Activated naive CD8-positive, alpha-beta T cell treated with anti-CD3 and anti-CD28 coated beads for 36 hours (primary cell): ENCODE measurements around the gene MIB1. TPM values are rescaled to one million over a fixed set of nuclear protein-coding genes. Genes with fewer than 3 reads are reported as not detected.

Experiments used
- DNase-seq: peaks from one replicate; pipeline ENCODE4 v3.0.0; 2021
- H3K27ac Mint-ChIP-seq: one replicate; pipeline ENCODE4 v1.8.0; 2022; ENCODE audit warnings: mild to moderate bottlenecking, moderate library complexity, mixed read lengths
- H3K27me3 Mint-ChIP-seq: one replicate; pipeline ENCODE4 v1.8.0; 2022; ENCODE audit warnings: mild to moderate bottlenecking, mixed read lengths
- H3K36me3 Mint-ChIP-seq: one replicate; pipeline ENCODE4 v1.8.0; 2021; ENCODE audit warnings: mild to moderate bottlenecking, mixed read lengths
- H3K4me1 Mint-ChIP-seq: one replicate; pipeline ENCODE4 v1.8.0; 2021; ENCODE audit warnings: mixed read lengths
- H3K4me3 Mint-ChIP-seq: one replicate; pipeline ENCODE4 v1.8.0; 2022; ENCODE audit warnings: mild to moderate bottlenecking, moderate library complexity, mixed read lengths
- H3K9me3 Mint-ChIP-seq: one replicate; pipeline ENCODE4 v1.8.0; 2022; ENCODE audit warnings: mixed read lengths
- total RNA-seq, 2 experiments: library from RNA; stranded (reverse); gene quantifications; one replicate each; pipeline ENCODE4 v1.2.3, GENCODE V29; 2021

Gene MIB1
- total RNA-seq, 2 experiments from 2014 or later, result 27.3 to 27.9 TPM

DNA sequence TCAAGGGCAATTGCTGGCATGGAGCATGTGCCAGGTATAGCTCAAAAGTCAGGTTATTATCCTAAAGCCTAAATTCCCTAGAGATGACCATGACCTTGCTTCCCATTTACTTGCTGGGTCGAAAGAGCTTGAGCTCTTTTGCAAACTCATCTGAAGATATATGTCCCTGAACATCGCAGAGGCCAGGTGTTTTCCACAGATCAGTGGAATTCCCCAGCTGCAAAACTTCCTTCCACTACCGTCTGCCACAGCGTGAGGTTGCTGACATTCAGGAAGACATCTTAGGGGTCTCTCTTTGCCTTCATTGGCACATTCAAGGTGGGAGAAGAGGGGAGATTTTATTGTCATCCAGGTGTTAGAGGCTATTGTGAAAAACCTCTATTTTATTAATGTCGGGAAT, 171.0 kb downstream of the MIB1 start:
- no peaks in the 10 kb centered on the region for H3K36me3 Mint-ChIP-seq
- peaks cover 14% of the 10 kb centered on the region for H3K27me3 Mint-ChIP-seq
- no peak for DNase-seq

DNA sequence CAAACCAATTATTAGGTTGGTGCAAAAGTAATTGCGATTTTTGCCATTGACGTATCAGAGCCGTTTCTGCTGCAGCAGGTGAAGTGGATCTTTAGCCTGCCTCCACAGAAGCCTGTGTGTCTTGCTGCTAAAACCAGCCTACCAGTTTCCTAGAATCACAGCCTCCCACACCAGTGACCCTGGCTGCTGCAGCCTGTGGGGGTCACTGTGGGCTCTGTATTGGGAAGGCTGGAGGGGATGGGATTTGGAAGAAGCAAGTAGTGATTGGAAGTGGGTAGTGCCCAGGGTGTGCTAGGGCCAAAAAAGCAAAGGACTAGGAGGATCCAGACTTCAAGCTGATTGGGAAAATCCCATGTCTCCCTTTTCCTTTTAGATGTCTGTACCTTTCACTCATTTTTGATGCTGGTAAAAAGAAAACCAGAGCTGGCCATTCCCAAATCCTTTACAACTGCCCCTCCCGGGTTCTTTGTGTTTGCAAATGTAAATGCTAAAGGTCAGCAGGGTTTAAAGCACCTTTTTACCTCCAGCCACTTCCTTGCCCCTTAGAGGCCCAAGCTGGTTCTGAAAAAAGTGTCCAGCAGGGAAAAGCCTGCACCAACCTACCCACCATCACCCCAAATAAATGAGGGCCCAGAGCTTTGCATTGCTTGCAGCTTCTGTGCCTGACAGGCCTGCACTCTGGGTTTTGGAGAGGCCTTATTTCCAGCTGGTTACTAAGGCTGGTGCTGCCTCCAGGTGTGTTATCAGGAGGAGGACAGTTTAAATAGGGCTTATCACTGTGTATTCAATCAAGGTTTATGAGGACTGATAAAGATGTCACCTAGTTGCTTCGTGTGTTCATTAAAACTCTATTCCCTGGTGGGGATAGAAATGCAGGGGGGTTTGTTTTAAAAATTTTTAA, 172.0 kb downstream of the MIB1 start:
- no peaks in the 10 kb centered on the region for H3K36me3 Mint-ChIP-seq
- H3K4me1 Mint-ChIP-seq, result peaks cover 2% of the 10 kb centered on the region
- H3K9me3 Mint-ChIP-seq, result no peaks in the 10 kb centered on the region
- no peak overlapping the region for H3K4me3 Mint-ChIP-seq
- H3K27me3 Mint-ChIP-seq, result peaks cover 12% of the 10 kb centered on the region
- no peak for DNase-seq
- no peak overlapping the region for H3K27ac Mint-ChIP-seq

More for the DNA sequence above, 171.0 kb downstream of the MIB1 start:
- Mint-ChIP-seq H3K27ac (no peak overlapping the region), H3K4me3 (no peak overlapping the region), H3K9me3 (no peaks in the 10 kb centered on the region), H3K4me1 (peaks cover 2% of the 10 kb centered on the region)

DNA sequence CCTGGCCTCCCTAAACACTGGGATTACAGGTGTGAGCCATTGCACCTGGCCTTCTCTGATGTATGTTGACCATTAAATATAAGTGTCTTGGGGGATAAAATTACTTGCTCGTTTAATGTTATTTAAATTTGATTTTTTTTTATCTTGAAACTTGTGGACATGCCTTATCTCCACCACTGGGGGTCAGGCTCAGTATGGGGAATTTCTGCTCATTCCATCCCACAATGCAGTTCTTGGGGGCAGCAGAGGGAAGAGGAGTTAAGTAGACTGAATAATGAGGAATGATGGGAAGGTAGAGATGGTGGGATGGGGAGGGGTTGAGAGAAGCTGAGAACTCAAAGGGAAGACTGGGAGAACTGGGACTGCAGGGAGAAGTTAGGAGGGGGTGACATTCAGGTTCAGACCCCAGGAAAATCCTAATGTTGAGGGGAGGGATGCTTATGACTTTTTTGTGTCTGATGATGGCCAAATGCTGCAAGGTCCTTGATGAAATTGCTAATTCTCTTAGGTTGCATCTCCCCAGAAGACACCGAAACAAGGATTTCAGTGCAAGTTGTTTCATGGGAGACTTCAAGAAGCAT, 174.2 kb downstream of the MIB1 start:
- Mint-ChIP-seq H3K27ac (no peak overlapping the region), H3K27me3 (peaks cover 9% of the 10 kb centered on the region), H3K36me3 (no peaks in the 10 kb centered on the region)

DNA sequence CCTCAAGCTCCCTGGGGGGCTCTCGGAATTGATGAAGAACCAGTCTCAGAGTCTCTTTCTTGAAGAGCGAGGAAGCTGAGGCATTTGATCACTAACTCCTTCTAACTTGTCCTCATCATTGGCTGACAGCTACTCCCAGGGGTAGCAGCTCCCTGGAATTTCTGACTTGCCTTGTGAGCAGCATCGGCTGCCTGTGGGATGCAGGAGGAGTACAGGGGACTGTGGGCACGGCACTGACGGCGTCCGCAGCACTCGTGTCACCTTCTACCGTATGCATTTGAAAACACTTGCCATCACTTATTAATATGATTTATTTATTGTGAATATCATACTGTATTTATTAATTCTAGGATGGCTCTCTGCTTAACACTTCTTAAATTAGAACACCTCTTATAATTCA, 175.0 kb downstream of the MIB1 start:
- Mint-ChIP-seq H3K27me3 (peaks cover 9% of the 10 kb centered on the region), H3K36me3 (no peaks in the 10 kb centered on the region), H3K27ac (no peak overlapping the region), H3K9me3 (peaks cover 9% of the 10 kb centered on the region), H3K4me3 (no peak overlapping the region), H3K4me1 (peaks cover 2% of the 10 kb centered on the region)
- no peak for DNase-seq

More for the DNA sequence above, 174.2 kb downstream of the MIB1 start:
- H3K4me3 Mint-ChIP-seq, result no peak overlapping the region
- H3K9me3 Mint-ChIP-seq, result peaks cover 9% of the 10 kb centered on the region
- peaks cover 2% of the 10 kb centered on the region for H3K4me1 Mint-ChIP-seq
- DNase-seq, result no peak

DNA sequence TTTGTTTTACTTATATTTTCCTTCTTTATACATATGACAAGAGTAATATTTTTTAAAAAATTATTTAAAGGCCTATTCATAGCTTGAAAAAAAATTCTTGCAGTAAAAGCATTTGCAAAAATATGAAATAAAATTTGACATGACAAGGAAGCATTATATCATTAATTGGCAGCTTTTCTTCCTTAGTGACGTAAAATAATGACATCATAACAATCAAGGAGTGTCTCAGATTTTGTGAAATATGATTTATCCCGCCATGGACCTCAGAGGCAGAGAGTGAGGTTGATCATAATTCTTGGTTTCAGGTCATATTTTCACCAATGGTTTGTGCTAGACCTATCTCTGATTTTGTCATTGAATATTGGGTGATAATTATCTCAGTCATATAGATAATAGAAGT, 176.0 kb downstream of the MIB1 start:
- no peak overlapping the region for H3K27ac Mint-ChIP-seq
- DNase-seq, result no peak
- no peaks in the 10 kb centered on the region for H3K36me3 Mint-ChIP-seq
- peaks cover 1% of the 10 kb centered on the region for H3K4me1 Mint-ChIP-seq
- peaks cover 9% of the 10 kb centered on the region for H3K27me3 Mint-ChIP-seq
- peaks cover 9% of the 10 kb centered on the region for H3K9me3 Mint-ChIP-seq
- no peak overlapping the region for H3K4me3 Mint-ChIP-seq

DNA sequence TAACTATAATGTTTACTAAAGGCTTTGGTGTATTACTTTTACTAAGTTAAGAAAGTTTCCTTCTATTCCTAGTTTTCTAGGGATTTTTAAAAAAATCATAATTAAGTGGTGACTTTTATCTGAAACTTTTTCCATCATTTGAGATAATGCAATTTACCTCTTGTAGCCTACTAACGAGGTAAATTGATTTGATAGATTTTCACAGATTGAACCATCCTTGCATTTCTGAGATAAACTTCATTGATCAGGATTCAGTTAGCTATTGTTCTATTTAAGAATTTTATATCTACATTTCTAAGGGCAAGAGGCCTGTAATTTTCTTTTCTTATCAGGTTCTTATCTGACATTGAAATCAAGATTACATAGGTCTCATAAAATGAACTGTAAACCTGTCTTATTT, 178.1 kb downstream of the MIB1 start:
- Mint-ChIP-seq H3K27ac (no peak overlapping the region), H3K27me3 (peaks cover 13% of the 10 kb centered on the region), H3K4me3 (no peak overlapping the region), H3K4me1 (no peaks in the 10 kb centered on the region), H3K36me3 (no peaks in the 10 kb centered on the region), H3K9me3 (peaks cover 9% of the 10 kb centered on the region)
- DNase-seq, result no peak

Other genes starting within 250 kb of the MIB1 start
- 10 to 100 TPM; 18.5 to 20.1 TPM for gene ESCO1, start 140.1 kb upstream of the MIB1 start, total RNA-seq
- 100 to 1,000 TPM; 166 to 176 TPM for gene SNRPD1, start 128.5 kb upstream of the MIB1 start, total RNA-seq
- gene ABHD3, start 36.0 kb upstream of the MIB1 start, total RNA-seq, result 10 to 100 TPM; 18.1 to 18.8 TPM